ENCODE measurements around the gene DUS1L. TPM values are rescaled to one million over a fixed set of nuclear protein-coding genes. Genes with fewer than 3 reads are reported as not detected.

The DUS1L gene
- polyA plus RNA-seq, 1 of the 3 experiments (the other 2 are of a cell fraction), result 163 TPM

GRCh38 chr17:82043507-82043906 lies 22.1 kb downstream of the DUS1L start:
- no peak for DNase-seq
- Histone ChIP-seq H3K9ac (no peak overlapping the region), H2AFZ (ENCODE audit: low read depth) (no peak overlapping the region), H3K4me3 (ENCODE audit: low read depth in 2 of 2, low read length in 1 of 2) (no peak overlapping the region), H3K27me3 (ENCODE audit: insufficient read depth) (no peaks in the 10 kb centered on the region), H3F3A (replicated peaks; ENCODE audit: insufficient read depth) (peaks cover 5% of the 10 kb centered on the region), H3K9me2 (no peaks in the 10 kb centered on the region), H3K36me3 (replicated peaks in 1 of 2; ENCODE audit: control insufficient read depth in 1 of 2, insufficient read depth in 2 of 2, low read length in 1 of 2) (peaks cover 5 to 19% of the 10 kb centered on the region in 2 experiments), H3K4me2 (no peak overlapping the region), H3K4me1 (ENCODE audit: control insufficient read depth in 1 of 2, insufficient read depth in 2 of 2, low read depth in 1 of 2, low read length in 1 of 2) (peaks cover 0 to 5% of the 10 kb centered on the region in 2 experiments; a peak in 1 of 4 replicates), H3K9me3 (no peaks in the 10 kb centered on the region), H3K79me2 (ENCODE audit: insufficient read depth) (no peaks in the 10 kb centered on the region), H4K20me1 (ENCODE audit: insufficient read depth) (no peaks in the 10 kb centered on the region), H3K27ac (ENCODE audit: low read depth in 2 of 2, low read length in 1 of 2) (no peak overlapping the region)
- POLR2A ChIA-PET, result no interaction called here
- WGBS (ENCODE audit: low lambda C conversion rate), result 92% methylated on average over 13 of the region's 16 CpGs
- CTCF ChIA-PET, result interaction anchor here (0.8 to 2.1 kb wide), 4 partner anchors 11 to 84 kb away, joined by 3 to 11 read pairs (median 6); no protein-coding TSS in a partner anchor
- TF ChIP-seq TEAD4 (IDR thresholded peaks at IDR 0.05; ENCODE audit: borderline replicate concordance, insufficient read depth) (no peak), SIN3A (IDR thresholded peaks at IDR 0.05; ENCODE audit: borderline replicate concordance, low read depth, low read length) (no peak), RAD21 (IDR thresholded peaks at IDR 0.05; ENCODE audit: low read length) (no peak), MAX (IDR thresholded peaks at IDR 0.05; ENCODE audit: low read depth) (no peak), CHD2 (IDR thresholded peaks at IDR 0.05; ENCODE audit: low read length, partially characterized antibody) (no peak), JUND (IDR thresholded peaks at IDR 0.05) (no peak)

GRCh38 chr17:82042649-82043048 lies 23.0 kb downstream of the DUS1L start:
- H3K4me1 ChIP-seq (ENCODE audit: control insufficient read depth in 1 of 2, insufficient read depth in 2 of 2, low read depth in 1 of 2, low read length in 1 of 2), result peaks cover 0 to 8% of the 10 kb centered on the region in 2 experiments; a peak in 1 of 4 replicates
- no peaks in the 10 kb centered on the region for H3K79me2 ChIP-seq (ENCODE audit: insufficient read depth)
- no peak for DNase-seq
- H3F3A ChIP-seq (replicated peaks; ENCODE audit: insufficient read depth), result peaks cover 5% of the 10 kb centered on the region
- H3K4me2 ChIP-seq, result no peak overlapping the region
- H3K27me3 ChIP-seq (ENCODE audit: insufficient read depth), result no peaks in the 10 kb centered on the region
- ChIA-PET POLR2A (no interaction called here), CTCF (interaction anchor here (1.0 to 2.1 kb wide), 3 partner anchors 12 to 83 kb away, joined by 3 to 11 read pairs (median 8); no protein-coding TSS in a partner anchor)
- no peaks in the 10 kb centered on the region for H3K9me2 ChIP-seq
- H2AFZ ChIP-seq (ENCODE audit: low read depth), result no peak overlapping the region
- H3K27ac ChIP-seq (ENCODE audit: low read depth in 2 of 2, low read length in 1 of 2), result no peak overlapping the region
- no peaks in the 10 kb centered on the region for H3K9me3 ChIP-seq
- H3K4me3 ChIP-seq (ENCODE audit: low read depth in 2 of 2, low read length in 1 of 2), result no peak overlapping the region
- no peaks in the 10 kb centered on the region for H4K20me1 ChIP-seq (ENCODE audit: insufficient read depth)
- WGBS (ENCODE audit: low lambda C conversion rate), result 55% methylated on average over 9 of the region's 9 CpGs
- TF ChIP-seq RFX5 (IDR thresholded peaks at IDR 0.05; ENCODE audit: low read length) (no peak), CHD2 (IDR thresholded peaks at IDR 0.05; ENCODE audit: low read length, partially characterized antibody) (no peak), POLR2AphosphoS5 (IDR thresholded peaks at IDR 0.05; ENCODE audit: low read depth, low read length) (no peak), GATA2 (CRISPR knock-in tag; IDR thresholded peaks at IDR 0.05) (no peak), YY1 (IDR thresholded peaks at IDR 0.05; ENCODE audit: low read depth) (no peak)
- H3K9ac ChIP-seq, result no peak overlapping the region
- H3K36me3 ChIP-seq (replicated peaks in 1 of 2; ENCODE audit: control insufficient read depth in 1 of 2, insufficient read depth in 2 of 2, low read length in 1 of 2), result peaks cover 5 to 10% of the 10 kb centered on the region in 2 experiments

- H3K4me3 ChIP-seq (ENCODE audit: low read depth in 2 of 2, low read length in 1 of 2), result no peak overlapping the region
- no peaks in the 10 kb centered on the region for H3K79me2 ChIP-seq (ENCODE audit: insufficient read depth)
- no peak for TF ChIP-seq ZBTB33 (IDR thresholded peaks at IDR 0.05; ENCODE audit: borderline replicate concordance, low read depth)
- TF ChIP-seq FOXJ3 (CRISPR knock-in tag; IDR thresholded peaks at IDR 0.05), result no peak
- TF ChIP-seq TAF1 (IDR thresholded peaks at IDR 0.05; ENCODE audit: borderline replicate concordance, low read depth, low read length), result no peak
- no peak for TF ChIP-seq FOXM1 (IDR thresholded peaks at IDR 0.05; ENCODE audit: low read depth)
- no peak for TF ChIP-seq RAD21 (IDR thresholded peaks at IDR 0.05; ENCODE audit: low read length)
- CTCF ChIA-PET, result interaction anchor here (1.2 to 35.7 kb wide), 5 partner anchors 9 to 111 kb away, joined by 3 to 1216 read pairs (median 6); partner anchors contain the start of genes NOTUM and RAC3
- no peak overlapping the region for H3K4me2 ChIP-seq
- H3K36me3 ChIP-seq (replicated peaks in 1 of 2; ENCODE audit: control insufficient read depth in 1 of 2, insufficient read depth in 2 of 2, low read length in 1 of 2), result no peaks in the 10 kb centered on the region
- no peak overlapping the region for H3K27ac ChIP-seq (ENCODE audit: low read depth in 2 of 2, low read length in 1 of 2)
- DNase-seq, result no peak
- H3K9me3 ChIP-seq, result no peaks in the 10 kb centered on the region
- POLR2A ChIA-PET, result no interaction called here
- peaks cover 6 to 15% of the 10 kb centered on the region in 2 experiments for H3K4me1 ChIP-seq (ENCODE audit: control insufficient read depth in 1 of 2, insufficient read depth in 2 of 2, low read depth in 1 of 2, low read length in 1 of 2)
- 87% methylated on average over 17 of the region's 17 CpGs for WGBS (ENCODE audit: low lambda C conversion rate)
- no peak overlapping the region for H2AFZ ChIP-seq (ENCODE audit: low read depth)
- no peak overlapping the region for H3K9ac ChIP-seq
- H3F3A ChIP-seq (replicated peaks; ENCODE audit: insufficient read depth), result peaks cover 8% of the 10 kb centered on the region
- no peaks in the 10 kb centered on the region for H3K27me3 ChIP-seq (ENCODE audit: insufficient read depth)
- H3K9me2 ChIP-seq, result no peaks in the 10 kb centered on the region
- H4K20me1 ChIP-seq (ENCODE audit: insufficient read depth), result no peaks in the 10 kb centered on the region
Observed at GRCh38 chr17:82041144-82041814, 24.3 kb downstream of the DUS1L start.
